T-helper 17 cell (primary cell): Measurements from ENCODE around the gene ZNF709. TPM values are rescaled to one million over a fixed set of nuclear protein-coding genes. Genes with fewer than 3 reads are reported as not detected.
A peak's percentile ranks its signal among the peaks of the same experiment; 100 is the strongest.
"Not testable (repeated sequence)": the region's sequence is repeated elsewhere in the genome, so short reads cannot be mapped to it uniquely, and the experiment has no call there.

Experiments
- ATAC-seq: fragments of 150-1000 bp; cut with Tn5 transposase; 2 replicates; pipeline ENCODE4 v1.10.0; 2021; ENCODE audit warnings: mild to moderate bottlenecking, moderate library complexity
- DNase-seq, 3 donors: peaks; one replicate each; pipeline versions ENCODE4 v3.0.0 to v3.0.0-alpha.2; 2020 to 2021
- H3K9me3 ChIP-seq: one replicate; pipeline ENCODE4 v1.7.0; 2013; ENCODE audit warnings: low read length, mild to moderate bottlenecking; ENCODE audit not compliant: control insufficient read depth, poor library complexity, severe bottlenecking
- H3K27ac Mint-ChIP-seq: one replicate; pipeline ENCODE4 v1.8.0; 2022; ENCODE audit warnings: mild to moderate bottlenecking, moderate library complexity, mixed read lengths
- H3K27me3 Mint-ChIP-seq: one replicate; pipeline ENCODE4 v1.8.0; 2022; ENCODE audit warnings: mixed read lengths
- H3K36me3 Mint-ChIP-seq: one replicate; pipeline ENCODE4 v1.8.0; 2022; ENCODE audit warnings: low read depth, mixed read lengths
- H3K4me1 Mint-ChIP-seq: one replicate; pipeline ENCODE4 v1.8.0; 2022; ENCODE audit warnings: mild to moderate bottlenecking, mixed read lengths
- H3K4me3 Mint-ChIP-seq: one replicate; pipeline ENCODE4 v1.8.0; 2022; ENCODE audit warnings: mild to moderate bottlenecking, moderate library complexity, mixed read lengths
- total RNA-seq, 4 donors: library from RNA in 2 of 4; stranded (reverse) in 2 of 4; gene quantifications; one replicate each; pipeline ENCODE4 v1.2.3 and lab custom pipeline; 2022 to 2026

Gene ZNF709
- total RNA-seq, 2 donors from 2014 or later = 1.5 to 1.6 TPM

DNA sequence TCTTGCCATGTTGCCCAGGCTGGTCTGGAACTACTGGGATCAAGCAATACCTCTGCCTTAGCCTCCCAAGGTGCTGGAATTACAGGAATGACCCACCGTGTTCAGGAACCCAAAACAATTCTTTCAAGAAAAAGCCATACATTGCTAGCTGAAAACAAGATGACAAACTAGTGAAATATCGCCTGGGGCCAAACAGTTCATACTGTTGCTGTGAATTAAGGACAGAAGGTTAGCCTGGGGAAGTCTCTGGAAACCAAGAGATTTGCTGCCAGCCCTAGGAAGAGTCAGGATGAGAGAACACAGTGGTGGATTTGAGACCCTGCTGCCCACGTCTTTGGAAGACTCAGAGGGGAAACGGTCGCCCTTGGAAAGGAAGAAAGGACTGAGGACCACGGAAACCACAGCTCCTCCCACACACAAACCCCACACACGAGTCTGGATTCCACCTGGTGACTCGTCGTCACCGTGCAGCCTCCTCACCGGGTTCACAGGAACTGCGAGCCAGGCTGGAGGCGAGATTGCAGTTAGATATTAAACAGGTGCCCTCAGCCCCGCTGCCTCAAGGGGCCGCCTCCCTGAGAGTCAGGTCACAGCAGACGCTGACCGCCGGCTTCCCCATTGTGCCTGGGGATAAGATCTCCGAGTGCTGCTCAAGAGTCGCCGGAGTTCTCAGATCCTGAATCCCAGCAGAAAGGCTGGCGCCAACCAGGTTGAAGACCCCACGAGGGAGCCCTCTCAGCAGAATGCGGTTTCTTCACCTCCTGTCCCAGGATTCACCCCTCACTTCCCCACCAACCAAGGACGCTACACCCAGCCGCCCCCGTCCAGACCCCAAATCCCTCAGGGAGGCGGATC, 44.7 kb downstream of the ZNF709 start:
- Mint-ChIP-seq H3K27ac (peak overlapping the region; percentile 95), H3K4me1 (peaks cover 14% of the 10 kb centered on the region), H3K4me3 (peak overlapping the region; percentile 100)
- not testable (repeated sequence) for H3K36me3 Mint-ChIP-seq, H3K27me3 Mint-ChIP-seq, H3K9me3 ChIP-seq
- ATAC-seq (peak; percentile 29), DNase-seq (peak in 2 of 3 donors; percentile 8 to 14)

GRCh38 chr19:12430726-12431299, 53.8 kb downstream of the ZNF709 start:
- DNase-seq, H3K9me3 ChIP-seq, H3K27ac Mint-ChIP-seq, H3K4me3 Mint-ChIP-seq, H3K4me1 Mint-ChIP-seq, ATAC-seq, H3K27me3 Mint-ChIP-seq: not testable (repeated sequence)
- peaks cover 13% of the 10 kb centered on the region for H3K36me3 Mint-ChIP-seq

- no peaks in the 10 kb centered on the region for H3K27me3 Mint-ChIP-seq
- H3K4me3 Mint-ChIP-seq = no peak overlapping the region
- no peaks in the 10 kb centered on the region for H3K9me3 ChIP-seq
- no peaks in the 10 kb centered on the region for H3K4me1 Mint-ChIP-seq
- DNase-seq (no peak), ATAC-seq (no peak)
- H3K36me3 Mint-ChIP-seq = peaks cover 6% of the 10 kb centered on the region
- no peak overlapping the region for H3K27ac Mint-ChIP-seq
Measured at GRCh38 chr19:12425888-12426274, 58.7 kb downstream of the ZNF709 start.

DNA sequence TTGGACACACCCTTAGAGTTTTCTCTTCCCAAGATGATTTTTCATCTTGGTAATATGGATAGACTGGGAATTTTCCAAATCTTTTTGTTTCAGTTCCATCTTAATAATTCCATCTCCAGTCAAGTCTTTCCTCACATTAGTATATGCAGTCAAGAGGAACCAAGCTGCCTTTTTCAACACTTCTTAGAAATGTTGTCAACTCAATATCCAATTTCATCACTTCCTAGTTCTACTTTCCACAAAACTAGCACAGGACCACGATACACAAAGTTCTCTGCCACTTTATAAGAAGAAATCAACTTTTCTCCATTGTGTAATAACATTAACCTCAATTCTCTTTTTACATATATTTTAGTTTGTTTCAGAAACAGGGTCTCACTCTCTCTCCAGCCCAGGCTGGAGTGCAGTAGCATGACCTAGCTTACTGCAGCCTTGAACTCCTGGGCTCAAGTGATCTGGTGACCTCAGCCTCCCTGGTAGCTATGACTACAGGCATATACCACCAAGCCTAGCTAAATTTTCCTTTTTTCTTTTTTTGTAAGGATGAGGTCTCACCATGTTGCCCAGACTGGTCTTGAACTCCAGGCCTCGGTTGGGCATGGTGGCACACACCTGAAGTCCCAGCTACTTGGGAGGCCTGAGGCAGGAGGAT, 59.3 kb downstream of the ZNF709 start:
- ATAC-seq (no peak), DNase-seq (no peak)
- H3K27me3 Mint-ChIP-seq = no peaks in the 10 kb centered on the region
- H3K4me3 Mint-ChIP-seq = no peak overlapping the region
- no peak overlapping the region for H3K27ac Mint-ChIP-seq
- no peaks in the 10 kb centered on the region for H3K9me3 ChIP-seq
- H3K4me1 Mint-ChIP-seq = no peaks in the 10 kb centered on the region
- peaks cover 6% of the 10 kb centered on the region for H3K36me3 Mint-ChIP-seq

DNA sequence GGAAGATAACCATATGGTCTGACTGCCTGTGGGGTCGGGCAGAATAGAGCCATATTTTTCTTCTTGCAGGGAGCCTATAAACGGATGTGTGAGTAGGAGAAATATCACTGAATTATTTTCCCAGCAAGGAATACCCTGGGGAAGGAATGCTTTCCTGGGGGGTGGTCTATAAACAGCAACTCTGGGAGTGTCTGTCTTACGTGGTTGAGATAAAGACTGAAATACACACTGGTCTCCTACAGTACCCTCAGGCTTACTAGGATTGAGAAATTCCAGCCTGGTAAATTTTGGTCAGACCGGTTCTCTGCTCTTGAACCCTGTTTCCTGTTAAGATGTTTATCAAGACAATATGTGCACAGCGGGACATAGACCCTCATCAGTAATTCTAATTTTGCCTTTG, 67.3 kb downstream of the ZNF709 start:
- not testable (repeated sequence) for ATAC-seq, H3K36me3 Mint-ChIP-seq, H3K4me1 Mint-ChIP-seq, H3K9me3 ChIP-seq, H3K27me3 Mint-ChIP-seq, H3K4me3 Mint-ChIP-seq, H3K27ac Mint-ChIP-seq, DNase-seq

DNA sequence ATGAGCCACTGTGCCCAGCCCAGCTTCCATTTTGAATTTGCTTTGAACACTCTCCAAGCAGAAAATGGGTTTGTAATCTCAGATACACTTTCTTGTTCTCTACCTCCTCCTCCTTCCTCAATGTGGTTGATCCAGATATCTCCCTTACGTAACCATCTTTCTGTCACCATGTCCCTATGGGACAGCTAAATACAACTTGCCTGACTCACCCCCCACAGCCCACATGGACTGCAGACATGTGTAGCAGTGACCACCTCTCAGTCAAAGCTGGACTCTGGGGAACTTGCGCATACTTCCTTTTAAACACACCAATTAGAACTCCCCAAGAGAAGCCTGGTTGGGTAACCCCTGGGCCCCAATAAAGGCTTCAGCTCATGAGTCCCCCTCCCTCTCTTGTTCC, 72.7 kb downstream of the ZNF709 start:
- H3K36me3 Mint-ChIP-seq = no peaks in the 10 kb centered on the region
- ATAC-seq = no peak
- H3K27ac Mint-ChIP-seq = no peak overlapping the region
- no peaks in the 10 kb centered on the region for H3K27me3 Mint-ChIP-seq
- H3K4me3 Mint-ChIP-seq = no peak overlapping the region
- H3K4me1 Mint-ChIP-seq = no peaks in the 10 kb centered on the region
- H3K9me3 ChIP-seq = no peaks in the 10 kb centered on the region
- no peak for DNase-seq

Other genes with a start within 250 kb of the ZNF709 start
- gene ZNF44, start 189.9 kb downstream of the ZNF709 start, total RNA-seq = 10 to 100 TPM; 20.7 to 35.5 TPM
- gene ZNF563, start 151.2 kb downstream of the ZNF709 start, total RNA-seq = 1 to 10 TPM; 1.1 to 2.3 TPM
- under 1 TPM; 0.29 to 0.97 TPM for gene ZNF442, start 119.1 kb downstream of the ZNF709 start, total RNA-seq
- gene ZNF799, start 83.5 kb downstream of the ZNF709 start, total RNA-seq = 1 to 10 TPM; 1.5 to 1.7 TPM
- 1 to 10 TPM; 2.3 to 2.6 TPM for gene ZNF443, start 43.8 kb downstream of the ZNF709 start, total RNA-seq
- gene ZNF564, start 66.7 kb upstream of the ZNF709 start, total RNA-seq = 10 to 100 TPM; 12.0 to 14.5 TPM
- 1 to 10 TPM; 6.8 to 7.0 TPM for gene ZNF490, start 126.0 kb upstream of the ZNF709 start, total RNA-seq
- gene ZNF791, start 126.1 kb upstream of the ZNF709 start, total RNA-seq = 10 to 100 TPM; 46.2 to 47.0 TPM
- gene MAN2B1, start 181.9 kb upstream of the ZNF709 start, total RNA-seq = 100 to 1,000 TPM; 157 to 181 TPM
- gene WDR83, start 182.0 kb upstream of the ZNF709 start, total RNA-seq = 10 to 100 TPM; 10.5 to 11.1 TPM
- gene DHPS, start 197.1 kb upstream of the ZNF709 start, total RNA-seq = 100 to 1,000 TPM; 126 to 147 TPM
- gene GNG14, start 203.2 kb upstream of the ZNF709 start, total RNA-seq = not detected
- gene FBXW9, start 211.8 kb upstream of the ZNF709 start, total RNA-seq = 1 to 10 TPM; 2.9 to 3.5 TPM
- gene TNPO2, start 239.1 kb upstream of the ZNF709 start, total RNA-seq = 10 to 100 TPM; 48.6 to 60.0 TPM
- gene TRIR, start 249.9 kb upstream of the ZNF709 start, total RNA-seq = 100 to 1,000 TPM; 176 to 185 TPM